Erythroblast (primary cell): ENCODE measurements around the gene ATP8B1.

Experiments
- GATA1 ChIP-seq: IDR thresholded peaks from 2 replicates; pipeline ENCODE4 v1.6.1; 2011; ENCODE audit warnings: low read depth, mild to moderate bottlenecking, control low read depth, low read length, moderate library complexity
- POLR2A ChIP-seq: IDR thresholded peaks from 2 replicates; pipeline ENCODE4 v1.6.1; 2011; ENCODE audit warnings: mild to moderate bottlenecking, low read length

DNA sequence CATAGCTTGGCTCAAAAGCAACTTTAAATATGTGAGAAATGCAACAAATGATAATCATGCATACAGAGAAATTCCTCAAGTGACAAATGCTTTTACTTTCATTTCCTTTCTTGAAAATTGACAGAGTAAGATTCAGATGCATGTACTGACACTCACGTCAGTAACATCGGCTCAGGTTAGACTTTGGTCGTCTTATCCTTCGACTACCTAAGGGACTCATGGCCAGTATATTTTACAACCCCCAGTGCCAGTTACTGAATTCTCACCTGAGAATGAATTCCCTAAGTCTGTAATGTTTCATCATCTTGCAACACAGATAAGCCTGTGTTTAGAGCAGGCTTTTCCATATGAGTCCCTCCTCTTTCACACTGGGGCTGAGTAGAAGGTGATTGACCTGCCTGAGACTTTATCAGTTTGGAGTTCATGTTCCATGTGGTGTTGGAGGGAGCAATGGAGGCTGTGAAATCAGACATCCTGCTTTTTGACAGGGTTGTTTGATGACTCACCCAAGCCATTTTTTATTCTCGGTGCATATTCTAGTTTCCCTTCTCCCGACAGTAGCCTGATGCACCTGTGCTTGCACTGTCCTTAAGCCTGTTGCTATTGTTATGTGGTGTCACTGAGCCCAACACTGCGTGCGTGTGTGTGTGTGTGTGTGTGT lies 30.5 kb upstream of the ATP8B1 start:
- TF ChIP-seq POLR2A (no peak), GATA1 (no peak)
